NCI-H146 treated with DMSO at 0.1 percent for 48 hours (cell line): ENCODE results near the gene SERPINA3.
"Not testable (repeated sequence)": the region's sequence is repeated elsewhere in the genome, so short reads cannot be mapped to it uniquely, and the experiment has no call there.

Experiments used
- DNase-seq: peaks from one replicate; lab custom pipeline; 2025; ENCODE audit not compliant: unreplicated experiment; lab: John Stamatoyannopoulos, UW

The SERPINA3 gene

DNA sequence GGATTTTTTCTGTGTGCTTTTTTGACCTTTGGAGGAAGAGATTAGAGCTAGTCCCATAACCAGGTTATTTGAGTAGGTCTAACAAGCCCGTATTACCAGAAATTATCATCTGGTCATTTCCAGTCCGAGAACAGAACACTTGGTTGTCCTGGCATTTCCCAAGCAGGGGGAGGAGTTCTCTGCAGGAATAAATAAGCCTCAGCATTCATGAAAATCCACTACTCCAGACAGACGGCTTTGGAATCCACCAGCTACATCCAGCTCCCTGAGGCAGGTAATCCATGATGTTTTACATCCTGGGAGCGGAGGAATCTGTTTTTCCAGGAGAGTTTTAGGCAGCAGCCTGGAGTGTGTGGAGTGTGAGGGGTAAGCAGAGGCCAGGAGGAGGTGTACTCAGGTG lies at the start of gene SERPINA3:
TSS of gene SERPINA3 (plus strand) at position 218 of the 400 bp plus-strand sequence. CDS start 2,051 bp downstream, outside the sequence.
- no peak for DNase-seq

DNA sequence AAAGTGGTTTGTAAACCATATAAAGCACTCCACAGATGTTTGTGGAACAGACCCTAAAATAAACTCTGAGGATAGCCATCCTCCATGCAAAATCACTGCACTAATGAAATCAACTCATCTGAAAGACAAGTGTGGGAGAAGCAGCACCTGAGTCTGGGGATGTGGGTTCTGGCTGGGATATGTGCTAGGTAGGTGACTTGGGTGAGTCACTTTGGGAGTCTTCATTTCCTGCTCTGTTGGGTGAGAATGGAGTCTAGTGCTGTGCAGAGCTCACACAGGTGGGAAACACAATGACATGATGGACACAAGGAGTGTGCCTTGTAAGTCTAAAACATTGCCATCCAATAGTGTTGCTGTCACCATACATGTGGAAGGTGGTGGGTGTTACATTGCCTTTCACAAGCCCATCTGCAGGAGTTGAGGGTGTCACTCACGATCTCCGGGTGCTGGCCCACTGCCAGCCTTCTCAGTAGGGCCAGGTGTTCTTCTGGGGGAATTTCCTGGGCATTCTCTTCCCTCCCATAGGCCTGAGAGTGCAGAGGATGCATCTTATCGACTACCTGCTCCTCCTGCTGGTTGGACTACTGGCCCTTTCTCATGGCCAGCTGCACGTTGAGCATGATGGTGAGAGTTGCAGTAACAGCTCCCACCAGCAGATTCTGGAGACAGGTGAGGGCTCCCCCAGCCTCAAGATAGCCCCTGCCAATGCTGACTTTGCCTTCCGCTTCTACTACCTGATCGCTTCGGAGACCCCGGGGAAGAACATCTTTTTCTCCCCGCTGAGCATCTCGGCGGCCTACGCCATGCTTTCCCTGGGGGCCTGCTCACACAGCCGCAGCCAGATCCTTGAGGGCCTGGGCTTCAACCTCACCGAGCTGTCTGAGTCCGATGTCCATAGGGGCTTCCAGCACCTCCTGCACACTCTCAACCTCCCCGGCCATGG lies 49.0 kb upstream of the SERPINA3 start:
- no peak for DNase-seq

DNA sequence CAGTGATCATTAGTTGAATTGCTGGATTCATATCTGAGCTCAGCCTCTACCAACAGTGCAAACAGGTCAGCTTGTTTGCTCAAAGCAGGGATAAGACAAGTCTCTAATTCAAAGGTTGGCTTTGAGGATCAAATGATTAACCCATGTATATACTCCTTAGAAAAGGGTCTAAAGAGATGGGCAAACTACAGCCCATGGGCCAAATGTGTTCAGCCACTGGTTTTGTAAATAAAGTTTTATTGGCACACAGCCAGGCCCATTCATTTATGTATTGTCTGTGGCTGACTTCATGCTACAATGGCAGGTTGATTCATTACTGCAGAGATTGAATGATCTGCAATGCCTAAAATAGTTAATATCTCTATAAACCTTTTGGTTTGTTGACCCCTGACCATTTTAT lies 47.8 kb upstream of the SERPINA3 start:
- DNase-seq: no peak

GRCh38 chr14:94568186-94568585 lies 44.0 kb upstream of the SERPINA3 start:
- no peak for DNase-seq

DNA sequence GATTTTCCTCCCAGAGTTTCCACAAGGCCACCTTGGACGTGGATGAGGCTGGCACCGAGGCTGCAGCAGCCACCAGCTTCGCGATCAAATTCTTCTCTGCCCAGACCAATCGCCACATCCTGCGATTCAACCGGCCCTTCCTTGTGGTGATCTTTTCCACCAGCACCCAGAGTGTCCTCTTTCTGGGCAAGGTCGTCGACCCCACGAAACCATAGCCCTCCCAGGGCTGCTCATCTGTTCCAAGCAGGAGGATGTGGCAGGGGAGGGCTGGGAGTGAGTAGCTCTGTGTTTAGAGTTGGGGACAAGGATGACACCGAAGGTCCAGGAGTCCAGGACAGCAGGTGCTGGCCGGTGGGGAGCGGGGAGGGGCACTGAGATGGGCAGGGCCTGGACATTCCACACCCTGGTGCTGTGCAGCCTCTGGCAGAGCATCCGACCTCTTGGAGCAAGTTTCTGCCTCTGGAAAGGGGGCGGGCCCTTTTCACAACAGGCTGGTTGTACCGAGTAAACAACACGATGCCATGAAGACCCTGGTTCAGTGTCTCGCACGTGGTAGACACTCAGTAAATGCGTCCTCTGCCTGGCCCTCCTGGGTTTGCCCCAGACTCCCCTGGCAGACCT lies 42.7 kb upstream of the SERPINA3 start:
- no peak for DNase-seq

DNA sequence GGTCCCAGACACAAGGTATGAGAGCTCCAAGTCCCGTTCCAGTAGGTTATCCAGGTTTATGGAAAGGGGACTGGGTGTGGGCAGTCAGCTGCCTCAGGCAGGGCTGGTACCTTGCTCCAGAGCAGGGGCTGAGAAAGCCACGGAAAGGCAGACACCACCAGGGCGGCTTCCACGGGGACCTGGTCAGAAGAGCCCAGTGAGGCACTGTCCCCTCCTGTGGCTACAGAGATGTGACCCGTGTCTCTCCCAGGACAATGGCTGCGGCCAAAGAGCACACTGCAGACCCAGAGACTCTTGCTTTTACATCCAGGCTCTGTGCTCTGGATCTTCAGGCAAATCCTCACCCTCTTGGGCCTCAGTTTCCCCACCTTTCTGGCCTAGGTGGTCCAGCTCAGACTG lies 42.2 kb upstream of the SERPINA3 start:
- no peak for DNase-seq

GRCh38 chr14:94570440-94570839 lies 41.8 kb upstream of the SERPINA3 start:
- no peak for DNase-seq

GRCh38 chr14:94571395-94571794 lies 40.8 kb upstream of the SERPINA3 start:
- DNase-seq: no peak

- DNase-seq: no peak
These were observed 40.2 kb upstream of the SERPINA3 start for GRCh38 chr14:94571950-94572349.

DNA sequence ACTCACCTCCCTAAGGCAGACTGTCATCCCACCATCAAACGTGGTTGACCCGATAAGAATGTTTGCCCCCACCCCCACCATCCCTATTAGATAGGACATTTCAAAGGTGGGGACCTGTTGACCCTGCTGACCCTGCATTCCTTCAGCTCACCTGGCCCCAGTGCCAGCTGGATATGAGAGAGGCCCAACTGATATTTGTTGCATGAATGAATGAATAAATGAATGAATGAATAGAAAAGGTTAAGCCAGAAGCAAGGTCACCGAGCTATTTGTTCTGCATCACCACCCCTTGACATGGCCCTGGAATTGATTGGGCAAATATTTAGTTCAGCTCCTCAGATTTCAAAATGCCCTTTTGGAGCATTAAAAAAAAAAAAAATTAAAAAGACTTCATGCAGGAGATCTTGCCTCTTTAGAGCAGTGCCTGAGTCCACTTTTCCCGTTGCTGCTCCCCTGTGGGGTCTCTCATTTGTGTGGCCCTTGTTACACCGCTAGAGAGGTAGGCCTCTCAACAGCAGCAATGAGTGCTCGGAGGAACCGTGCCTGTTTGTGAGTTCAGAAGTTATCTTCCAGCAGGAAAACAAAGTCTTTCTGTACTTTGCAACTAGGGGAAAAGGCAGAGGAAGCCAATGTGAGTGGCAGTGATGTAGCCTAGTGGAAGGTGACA lies 39.4 kb upstream of the SERPINA3 start:
- no peak for DNase-seq

DNA sequence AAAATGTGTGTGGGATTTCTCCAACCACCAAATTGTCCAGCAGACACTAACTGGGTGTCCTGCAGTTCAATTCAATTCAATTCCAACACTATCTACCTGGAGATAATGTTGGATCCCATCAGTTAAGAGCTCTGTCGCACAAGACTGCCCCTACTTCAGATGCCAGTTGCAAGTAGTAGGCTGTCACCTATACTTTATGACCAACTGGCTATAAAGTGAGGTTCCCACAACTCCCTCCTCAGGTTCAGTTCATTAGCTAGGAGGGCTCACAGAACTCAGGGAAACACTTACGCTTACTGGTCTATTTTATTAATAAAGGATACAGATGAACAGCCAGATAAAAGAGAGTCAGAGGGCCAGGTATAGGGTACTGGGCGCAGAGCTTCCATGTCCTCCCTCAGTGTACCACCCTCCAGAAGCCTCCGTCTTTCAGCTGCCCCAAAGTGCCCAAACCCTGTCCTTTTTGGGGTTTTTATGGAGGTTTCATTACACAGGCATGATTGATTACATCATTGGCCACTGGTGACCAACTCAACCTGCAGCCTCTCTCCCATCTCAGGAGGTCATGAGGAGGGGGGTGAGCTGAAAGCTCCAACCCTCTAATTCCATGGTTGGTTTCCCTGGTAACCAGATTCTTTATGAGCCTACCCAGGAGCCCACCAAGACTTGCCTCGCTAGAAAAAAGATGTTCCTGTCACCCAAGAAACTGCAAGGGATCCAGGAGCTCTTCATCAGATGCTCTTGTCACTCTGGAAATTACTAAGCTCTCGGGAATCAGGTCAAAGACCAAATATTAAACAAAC lies 38.5 kb upstream of the SERPINA3 start:
- no peak for DNase-seq

GRCh38 chr14:94574336-94574735 lies 37.9 kb upstream of the SERPINA3 start:
- DNase-seq: no peak

DNA sequence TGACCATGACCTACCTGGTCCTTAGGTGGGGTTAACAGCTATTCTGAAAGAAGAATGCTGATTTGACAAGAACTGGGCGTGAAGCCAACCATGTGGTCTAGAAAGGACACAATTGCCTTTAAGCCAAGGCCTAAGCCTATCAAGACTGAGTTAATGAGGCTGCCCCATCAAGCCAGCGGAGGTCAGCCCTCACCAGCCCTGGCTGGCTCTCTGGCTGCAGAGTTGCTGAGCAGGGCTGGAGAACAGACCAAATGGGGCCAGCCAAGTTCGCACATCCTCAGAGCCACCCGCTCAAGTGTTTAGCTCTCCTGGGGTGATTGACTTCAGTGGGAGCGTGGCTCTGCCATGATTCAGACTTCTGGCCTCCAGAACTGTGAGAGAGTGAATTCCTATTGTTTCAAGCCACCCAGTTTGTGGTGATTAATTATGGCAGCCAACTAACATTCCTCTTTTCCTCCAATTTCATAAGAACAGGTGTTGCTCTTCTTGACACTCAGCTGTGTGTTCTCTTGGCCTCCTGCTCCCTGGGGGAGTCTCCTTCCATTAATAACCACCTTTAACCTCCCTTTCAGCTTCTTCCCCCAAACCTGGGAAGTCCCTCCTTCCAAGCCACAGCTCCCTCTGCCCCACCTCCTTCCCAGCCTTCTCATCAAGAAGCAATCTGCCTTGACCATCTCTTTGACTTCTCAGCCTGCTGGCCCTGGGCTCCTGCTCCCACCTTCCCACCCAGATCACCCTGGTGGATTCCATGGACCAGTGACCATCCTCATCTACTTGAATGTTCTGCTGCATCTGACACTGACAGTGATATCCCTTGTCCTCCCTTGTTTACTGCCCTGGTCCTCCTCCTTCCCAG lies 36.2 kb upstream of the SERPINA3 start:
- no peak for DNase-seq

- not testable (repeated sequence) for DNase-seq
These were observed 34.7 kb upstream of the SERPINA3 start for GRCh38 chr14:94577472-94577871.

DNA sequence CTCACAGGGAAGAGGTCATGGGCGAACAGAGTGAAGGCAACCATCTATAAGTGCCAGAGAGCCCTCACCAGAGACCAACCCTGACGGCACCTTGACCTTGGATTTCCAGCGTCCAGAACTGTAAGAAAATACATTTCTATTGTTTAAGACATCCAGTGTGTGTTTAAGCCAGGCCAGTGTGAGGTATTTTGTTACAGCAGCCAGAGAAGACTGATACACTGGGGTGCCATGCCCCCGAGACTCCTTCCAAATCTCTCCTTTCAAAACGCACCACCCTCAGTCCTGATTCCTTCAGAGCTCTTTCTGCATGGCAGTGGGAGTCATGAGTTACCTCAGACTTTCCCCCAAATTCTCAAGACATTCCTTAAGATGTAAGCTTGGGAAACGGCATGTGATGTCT lies 33.5 kb upstream of the SERPINA3 start:
- DNase-seq: no peak

- no peak for DNase-seq
These were observed 30.8 kb upstream of the SERPINA3 start, which contains the start of gene SERPINA5 for GRCh38 chr14:94581127-94581999. TSS of gene SERPINA5 (plus strand) at chr14:94581426. CDS start at chr14:94587363, 5,937 bp downstream.

GRCh38 chr14:94582199-94582750 lies 29.9 kb upstream of the SERPINA3 start:
- DNase-seq: no peak

- no peak for DNase-seq
These were observed 29.3 kb upstream of the SERPINA3 start for GRCh38 chr14:94582851-94583250.

DNA sequence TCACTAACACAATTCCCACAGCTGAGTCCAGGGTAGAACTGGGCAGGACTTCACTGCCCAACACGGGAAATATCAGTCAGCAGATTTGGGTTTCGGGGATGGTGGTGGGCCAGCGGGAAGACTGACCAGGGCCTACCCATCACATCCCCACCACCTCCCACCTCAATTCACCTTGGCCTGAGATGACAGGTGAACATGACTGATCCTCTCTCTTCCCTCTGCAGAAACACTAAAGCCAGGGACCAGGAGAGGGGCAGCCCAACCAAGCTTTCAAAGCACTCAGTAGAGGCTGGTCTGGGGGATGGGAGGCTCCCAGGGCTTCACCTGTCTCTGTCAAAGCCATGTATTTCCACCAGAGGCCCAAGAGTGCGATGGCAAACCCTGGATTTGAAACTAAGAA lies 28.6 kb upstream of the SERPINA3 start:
- DNase-seq: no peak
